Prostate gland (tissue), 2 donors: ENCODE data around the gene MOB1A. TPM values are rescaled to one million over a fixed set of nuclear protein-coding genes. Genes with fewer than 3 reads are reported as not detected.
A peak's percentile ranks its signal among the peaks of the same experiment; 100 is the strongest.

Source experiments
- DNase-seq: peaks from one replicate; pipeline ENCODE4 v3.0.0-alpha.2; 2019; ENCODE audit warnings: low spot score
- H3K27ac ChIP-seq, 2 donors: fragments of 200-600 bp; sonication (generic); 2 replicates each; pipeline ENCODE4 v1.5.1; 2017 to 2019
- H3K27me3 ChIP-seq: fragments of 200-600 bp; sonication (generic); replicated peaks from 2 replicates; pipeline ENCODE4 v1.5.1; 2019; ENCODE audit not compliant: insufficient read depth
- H3K36me3 ChIP-seq, 2 donors: fragments of 200-600 bp; sonication (generic); 1 replicate in 1 of 2; 2 replicates in 1 of 2; pipeline versions ENCODE4 v1.5.1 to v1.8.1; 2017 to 2019
- H3K4me1 ChIP-seq: fragments of 200-600 bp; sonication (generic); replicated peaks from 2 replicates; pipeline ENCODE4 v1.5.1; 2019
- H3K4me3 ChIP-seq, 2 donors: fragments of 200-600 bp; sonication (generic); 2 replicates each; pipeline ENCODE4 v1.5.1; 2017 to 2019
- H3K9me3 ChIP-seq: fragments of 200-600 bp; sonication (generic); 2 replicates; pipeline ENCODE4 v1.5.1; 2017
- POLR2A ChIP-seq: fragments of 450-650 bp; IDR thresholded peaks from one replicate; pipeline ENCODE4 v1.6.1; 2016; ENCODE audit warnings: antibody characterized with exemption, mild to moderate bottlenecking
- POLR2AphosphoS5 ChIP-seq: sonication (generic); formaldehyde crosslinking; IDR thresholded peaks from one replicate; pipeline ENCODE4 v1.6.1; 2017; ENCODE audit warnings: antibody characterized with exemption
- WGBS: methylation state at CpG from one replicate; pipeline ENCODE4 v1.1.5; 2018; 5-methylcytosine and 5-hydroxymethylcytosine counted together
- intact Hi-C: fragments of 100-400 bp; cut with DNase I; formaldehyde crosslinking; loops from one replicate; pipeline ENCODE4 v1.14.2; 2022
- total RNA-seq, 2 donors: library from RNA; depleted of rRNA; stranded (reverse); fragments of >200 nt; gene quantifications; one replicate each; pipeline ENCODE4 v1.1.0, GENCODE V29; 2016
- TF ChIP-seq, protein P1 (sequence below), 4 experiments: fragments of 200-600 bp in 2 of 4; fragments of 450-650 bp in 2 of 4; sonication (generic) in 2 of 4; IDR thresholded peaks; 1 replicate in 3 of 4; 2 replicates in 1 of 4; pipeline ENCODE4 v1.5.1; 2016 to 2019; ENCODE audit warnings: antibody characterized with exemption in 4 of 4, mild to moderate bottlenecking in 2 of 4, moderate library complexity in 2 of 4

MOB1A gene
- total RNA-seq, 2 donors from 2014 or later = 71.3 to 72.0 TPM

DNA sequence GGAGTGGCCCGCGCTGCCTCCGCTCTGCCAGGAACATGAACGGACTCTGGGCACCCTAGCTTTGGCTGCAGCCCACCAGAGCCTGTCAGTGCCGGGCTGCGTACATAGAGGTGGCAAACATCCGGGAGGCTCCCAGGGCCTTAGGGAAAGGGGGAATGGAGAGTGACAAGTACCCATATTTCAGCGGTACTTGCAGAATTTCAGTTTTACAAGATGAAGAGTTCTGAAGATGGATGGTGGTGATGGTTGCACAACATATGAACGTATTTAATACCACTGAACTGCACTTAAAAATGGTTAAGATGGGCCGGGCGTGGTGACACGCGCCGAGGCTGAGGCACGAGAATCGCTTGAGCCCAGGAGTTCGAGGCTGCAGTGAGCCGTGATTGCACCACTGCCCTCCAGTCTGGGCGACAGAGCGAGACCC lies 20.6 kb upstream of the MOB1A start:
- Histone ChIP-seq H3K4me1 (peaks cover 4% of the 10 kb centered on the region), H3K27ac (peak overlapping the region; percentile 87 to 89), H3K36me3 (no peaks in the 10 kb centered on the region), H3K9me3 (no peaks in the 10 kb centered on the region), H3K27me3 (no peaks in the 10 kb centered on the region), H3K4me3 (peak overlapping the region; percentile 55 to 82)
- 7% methylated on average over 20 of the region's 20 CpGs for WGBS
- intact Hi-C loops = no loop called here
- no peak for DNase-seq
- peak; percentile 44 for TF ChIP-seq POLR2AphosphoS5
- no peak for TF ChIP-seq POLR2A
- TF ChIP-seq, protein P1, sequence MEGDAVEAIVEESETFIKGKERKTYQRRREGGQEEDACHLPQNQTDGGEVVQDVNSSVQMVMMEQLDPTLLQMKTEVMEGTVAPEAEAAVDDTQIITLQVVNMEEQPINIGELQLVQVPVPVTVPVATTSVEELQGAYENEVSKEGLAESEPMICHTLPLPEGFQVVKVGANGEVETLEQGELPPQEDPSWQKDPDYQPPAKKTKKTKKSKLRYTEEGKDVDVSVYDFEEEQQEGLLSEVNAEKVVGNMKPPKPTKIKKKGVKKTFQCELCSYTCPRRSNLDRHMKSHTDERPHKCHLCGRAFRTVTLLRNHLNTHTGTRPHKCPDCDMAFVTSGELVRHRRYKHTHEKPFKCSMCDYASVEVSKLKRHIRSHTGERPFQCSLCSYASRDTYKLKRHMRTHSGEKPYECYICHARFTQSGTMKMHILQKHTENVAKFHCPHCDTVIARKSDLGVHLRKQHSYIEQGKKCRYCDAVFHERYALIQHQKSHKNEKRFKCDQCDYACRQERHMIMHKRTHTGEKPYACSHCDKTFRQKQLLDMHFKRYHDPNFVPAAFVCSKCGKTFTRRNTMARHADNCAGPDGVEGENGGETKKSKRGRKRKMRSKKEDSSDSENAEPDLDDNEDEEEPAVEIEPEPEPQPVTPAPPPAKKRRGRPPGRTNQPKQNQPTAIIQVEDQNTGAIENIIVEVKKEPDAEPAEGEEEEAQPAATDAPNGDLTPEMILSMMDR (IDR thresholded peaks at IDR 0.05) = no peak

DNA sequence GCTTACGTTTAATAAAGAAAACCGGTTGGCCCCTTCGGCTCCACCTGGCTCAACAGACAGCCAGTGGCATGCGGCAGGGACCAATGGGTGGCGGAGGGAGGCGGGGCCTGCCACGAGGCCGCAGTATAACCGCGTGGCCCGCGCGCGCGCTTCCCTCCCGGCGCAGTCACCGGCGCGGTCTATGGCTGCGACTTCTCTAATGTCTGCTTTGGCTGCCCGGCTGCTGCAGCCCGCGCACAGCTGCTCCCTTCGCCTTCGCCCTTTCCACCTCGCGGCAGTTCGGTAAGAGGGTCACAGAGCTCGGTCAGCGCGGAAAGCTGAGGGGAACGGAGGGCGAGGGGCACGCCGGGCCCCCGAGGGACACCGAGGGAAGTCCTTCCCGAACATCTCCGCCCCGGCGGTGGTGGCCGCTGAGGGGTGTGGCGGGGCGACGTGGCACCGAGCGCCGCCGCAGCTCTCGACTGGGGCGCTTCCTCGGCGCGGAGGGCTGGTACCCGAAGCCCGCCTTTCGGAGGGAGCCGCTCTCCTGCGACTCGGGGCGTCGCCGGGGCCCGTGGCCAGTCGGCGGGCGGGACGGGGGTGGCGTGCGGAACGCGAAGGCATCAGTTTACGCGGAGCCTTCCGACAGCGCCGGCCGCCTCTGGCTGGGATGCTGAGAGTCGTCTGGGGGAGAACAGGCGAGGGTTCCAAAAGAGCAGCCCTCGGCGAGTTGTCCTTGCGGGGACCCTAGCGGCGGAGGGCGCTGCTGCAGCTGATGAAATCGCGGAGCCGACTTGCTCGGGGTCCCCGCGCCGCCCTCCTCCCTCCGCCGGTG lies 20.0 kb upstream of the MOB1A start, which contains the start of gene MTHFD2:
Gene MTHFD2 (plus strand): TSS at position 155 of the 814 bp plus-strand sequence. CDS start 27 bp downstream, at position 182.
- Histone ChIP-seq H3K4me3 (peak within 1 kb of the TSS; percentile 55 to 82), H3K36me3 (no peaks in the 10 kb centered on the region), H3K9me3 (no peaks in the 10 kb centered on the region), H3K27me3 (no peaks in the 10 kb centered on the region), H3K27ac (peak within 1 kb of the TSS; percentile 87 to 89), H3K4me1 (peaks cover 4% of the 10 kb centered on the region)
- intact Hi-C loops = no loop called here
- TF ChIP-seq POLR2A (no peak), POLR2AphosphoS5 (peak; percentile 87)
- TF ChIP-seq, protein P1 (IDR thresholded peaks at IDR 0.05) = peak; percentile 45 to 81 (median 64)
- peak; percentile 90 for DNase-seq
- WGBS = under 1% methylated on average over 89 of the region's 96 CpGs

DNA sequence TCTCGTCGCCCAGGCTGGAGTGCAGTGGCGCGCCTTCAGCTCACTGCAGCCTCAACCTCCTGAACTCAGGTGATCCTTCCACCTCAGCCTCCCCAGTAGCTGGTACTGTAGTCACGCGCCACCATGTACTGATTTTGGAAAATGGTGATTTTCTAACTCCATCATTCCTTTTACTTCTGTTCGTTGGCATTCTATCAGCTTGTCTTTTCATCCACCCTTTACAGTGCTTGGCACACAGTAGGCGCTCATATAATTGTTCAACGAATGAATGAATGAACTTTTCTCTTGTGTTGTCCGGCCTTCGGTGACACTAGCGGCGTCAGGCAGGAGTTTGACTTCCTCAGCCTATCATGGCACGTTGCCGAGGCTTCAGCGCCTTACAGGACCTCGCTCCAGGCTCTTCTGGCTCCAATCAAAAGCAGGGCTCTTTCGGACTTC lies 19.4 kb upstream of the MOB1A start:
- no peaks in the 10 kb centered on the region for H3K27me3 ChIP-seq
- WGBS = 39% methylated on average over 18 of the region's 18 CpGs
- intact Hi-C loops = no loop called here
- no peak for TF ChIP-seq POLR2AphosphoS5
- TF ChIP-seq, protein P1 (IDR thresholded peaks at IDR 0.05) = no peak
- TF ChIP-seq POLR2A = no peak
- no peak for DNase-seq
- H3K27ac ChIP-seq = peak overlapping the region; percentile 87 to 89
- no peaks in the 10 kb centered on the region for H3K9me3 ChIP-seq
- no peaks in the 10 kb centered on the region for H3K36me3 ChIP-seq
- H3K4me3 ChIP-seq = peak overlapping the region; percentile 55 to 82
- peaks cover 4% of the 10 kb centered on the region for H3K4me1 ChIP-seq

DNA sequence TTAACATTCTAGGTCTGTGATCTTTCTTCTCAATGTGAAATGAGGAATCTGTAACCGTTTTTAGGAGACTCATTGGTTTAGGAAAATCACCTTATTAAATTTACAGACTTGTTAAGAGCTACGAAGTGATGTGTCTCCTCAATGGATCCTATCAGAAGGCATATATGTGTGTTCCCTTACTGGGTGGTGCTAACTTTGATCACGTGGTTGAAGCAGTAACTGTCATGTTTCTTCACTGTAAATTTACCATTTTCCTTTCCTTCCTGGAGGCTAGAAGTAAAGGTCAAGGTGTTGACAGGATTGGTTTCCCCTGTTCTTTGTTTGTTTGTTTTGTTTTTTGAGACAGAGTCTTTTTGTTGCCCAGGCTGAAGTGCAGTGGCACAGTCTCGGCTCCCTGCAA lies 18.4 kb upstream of the MOB1A start:
- peak overlapping the region; percentile 21 to 38 for H3K27ac ChIP-seq
- intact Hi-C loops = no loop called here
- H3K27me3 ChIP-seq = no peaks in the 10 kb centered on the region
- TF ChIP-seq POLR2AphosphoS5 (no peak), POLR2A (no peak)
- TF ChIP-seq, protein P1 (IDR thresholded peaks at IDR 0.05) = no peak
- no peaks in the 10 kb centered on the region for H3K36me3 ChIP-seq
- H3K9me3 ChIP-seq = no peaks in the 10 kb centered on the region
- 20% methylated on average over 4 of the region's 4 CpGs for WGBS
- DNase-seq = no peak
- H3K4me1 ChIP-seq = peaks cover 4% of the 10 kb centered on the region
- H3K4me3 ChIP-seq = no peak overlapping the region

DNA sequence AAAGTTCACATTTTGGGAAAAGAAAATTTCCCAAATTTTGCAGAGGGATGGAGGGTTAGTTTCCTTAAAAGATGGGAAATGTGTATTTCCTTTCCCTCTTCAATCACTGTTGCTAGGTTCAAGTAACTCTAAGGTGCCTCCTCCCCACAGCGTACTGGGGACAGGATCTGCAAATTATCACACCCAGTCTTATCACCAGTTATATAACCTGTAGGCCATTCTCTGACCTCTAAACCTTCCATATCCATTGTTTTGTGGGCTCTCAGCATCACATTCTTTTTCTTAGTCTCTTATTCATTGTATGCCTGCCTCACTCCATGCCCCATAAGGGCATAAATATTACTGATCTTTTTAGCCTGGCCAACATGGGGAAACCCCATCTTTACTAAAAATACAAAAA lies 16.1 kb upstream of the MOB1A start:
- Histone ChIP-seq H3K9me3 (no peaks in the 10 kb centered on the region), H3K27ac (no peak overlapping the region), H3K4me1 (peaks cover 4% of the 10 kb centered on the region), H3K36me3 (no peaks in the 10 kb centered on the region), H3K27me3 (no peaks in the 10 kb centered on the region), H3K4me3 (no peak overlapping the region)
- WGBS = 100% methylated on average over 1 of the region's 1 CpG
- no peak for DNase-seq
- intact Hi-C loops = no loop called here
- TF ChIP-seq POLR2AphosphoS5 (no peak), POLR2A (no peak)
- TF ChIP-seq, protein P1 (IDR thresholded peaks at IDR 0.05) = no peak
